K562 (cell line): ENCODE results near the gene PTPRR. TPM values are rescaled to one million over a fixed set of nuclear protein-coding genes. Genes with fewer than 3 reads are reported as not detected.

Experiments
- BRD4 ChIP-seq: fragments of 200-600 bp; sonication (generic); IDR thresholded peaks from 2 replicates; pipeline ENCODE4 v1.6.1; 2017; ENCODE audit warnings: inconsistent platforms
- FOXP1 ChIP-seq: sonication (generic); formaldehyde crosslinking; IDR thresholded peaks from 2 replicates; pipeline ENCODE4 v1.8.0; 2022; ENCODE audit warnings: mild to moderate bottlenecking, missing genetic modification reagents
- KHSRP ChIP-seq: fragments of 450-650 bp; IDR thresholded peaks from 2 replicates; pipeline ENCODE4 v1.6.1; 2017
- MBD2 ChIP-seq: sonication (generic); IDR thresholded peaks from 2 replicates; pipeline ENCODE4 v1.6.1; 2016; ENCODE audit warnings: low read depth, borderline replicate concordance
- PPARD ChIP-seq: fragments of 250-450 bp; sonication (Bioruptor Pico); IDR thresholded peaks from 2 replicates; pipeline ENCODE4 v1.8.0; 2022; ENCODE audit warnings: inconsistent platforms, mild to moderate bottlenecking, moderate library complexity
- SMARCA4 ChIP-seq: fragments of 450-650 bp; IDR thresholded peaks from 2 replicates; pipeline ENCODE4 v1.6.1; 2016
- U2AF1 ChIP-seq: fragments of 200-400 bp; formaldehyde crosslinking; optimal IDR thresholded peaks from 2 replicates; pipeline ENCODE3; 2017; ENCODE audit warnings: mild to moderate bottlenecking, low read depth, low read length, moderate library complexity
- ZNF785 ChIP-seq: fragments of 250-450 bp; sonication (Bioruptor Pico); IDR thresholded peaks from 2 replicates; pipeline ENCODE4 v1.4.0; 2020; ENCODE audit warnings: mild to moderate bottlenecking
- polyA plus RNA-seq, 8 experiments: library from polyadenylated mRNA; depleted of rRNA in 4 of 8; stranded (reverse) in 5 of 8; unstranded in 3 of 8; fragments of >200 nt; fragmentation: Nextera tagmentation in 2 of 8; fragmentation: Illumina TruSeq in 1 of 8; extraction: Ambion mirVana in 2 of 8; extraction: Trizol in 1 of 8; gene quantifications; 2 replicates each; pipeline versions ENCODE4 v1.2.1 to v1.2.3, GENCODE V29; 2011 to 2014; ENCODE audit warnings: inconsistent platforms in 1 of 8, missing spikeins in 1 of 8
- total RNA-seq, 7 experiments: library from RNA; depleted of rRNA in 6 of 7; stranded (reverse); fragments of >200 nt in 6 of 7; fragmentation: Illumina TruSeq in 2 of 7; extraction: Trizol in 2 of 7; gene quantifications; 2 replicates each; pipeline versions ENCODE4 v1.2.1 to v1.2.3, GENCODE V29; 2011 to 2021; ENCODE audit warnings: low replicate concordance in 1 of 7
- TF ChIP-seq, protein P1 (sequence below): fragments of 200-800 bp; sonication (Bioruptor generic); IDR thresholded peaks from 2 replicates; pipeline ENCODE4 v1.6.1; 2016; ENCODE audit warnings: missing genetic modification characterization, missing compliant biosample characterization
- TF ChIP-seq, protein P2 (sequence below): sonication (generic); formaldehyde crosslinking; IDR thresholded peaks from 2 replicates; pipeline ENCODE4 v1.4.0; 2020; ENCODE audit warnings: mild to moderate bottlenecking, missing genetic modification reagents
- TF ChIP-seq, protein P3 (sequence below), 3 experiments: fragments of 200-800 bp in 1 of 3; fragments of 250-450 bp in 1 of 3; fragments of 450-650 bp in 1 of 3; sonication (Bioruptor Pico) in 1 of 3; sonication (Bioruptor generic) in 1 of 3; formaldehyde crosslinking in 1 of 3; IDR thresholded peaks; 2 replicates each; pipeline versions ENCODE4 v1.6.1 to v1.8.0; 2016 to 2022; ENCODE audit warnings: mild to moderate bottlenecking in 2 of 3, missing genetic modification characterization in 2 of 3, missing compliant biosample characterization in 1 of 3, moderate library complexity in 1 of 3
- TF ChIP-seq, protein P4 (sequence below): sonication (generic); formaldehyde crosslinking; IDR thresholded peaks from 2 replicates; pipeline ENCODE4 v1.9.0; 2022; ENCODE audit warnings: mild to moderate bottlenecking, missing genetic modification reagents
- TF ChIP-seq, protein P5 (sequence below): fragments of 250-450 bp; sonication (Bioruptor Pico); IDR thresholded peaks from 2 replicates; pipeline ENCODE4 v1.4.0; 2020; ENCODE audit warnings: mild to moderate bottlenecking

The PTPRR gene
- total and polyA plus RNA-seq, 9 of the 15 experiments (the other 6 are each of a cell fraction or from before 2014, with no cell fraction given): 6.6 to 41.7 (median 12.3) TPM

DNA sequence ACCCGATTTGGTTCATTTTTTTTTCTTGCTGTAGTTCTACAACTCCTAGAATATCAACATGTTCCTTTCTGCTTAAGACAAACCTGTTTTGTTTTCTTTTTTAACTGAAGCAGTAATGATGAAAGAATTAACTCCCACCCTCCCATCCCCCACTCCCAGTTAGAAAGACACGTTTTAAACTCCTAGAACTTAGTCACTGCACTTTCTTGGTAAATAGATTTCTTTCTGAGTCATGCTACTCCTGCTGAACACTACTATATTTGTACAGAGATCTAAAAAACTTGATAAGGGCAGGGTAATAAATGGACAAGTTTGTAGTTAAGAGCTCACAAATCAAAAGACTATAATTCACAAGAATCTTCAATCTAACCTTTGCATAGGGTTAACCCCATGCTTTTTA lies 164.4 kb downstream of the PTPRR start (continued):
- TF ChIP-seq, protein P1, sequence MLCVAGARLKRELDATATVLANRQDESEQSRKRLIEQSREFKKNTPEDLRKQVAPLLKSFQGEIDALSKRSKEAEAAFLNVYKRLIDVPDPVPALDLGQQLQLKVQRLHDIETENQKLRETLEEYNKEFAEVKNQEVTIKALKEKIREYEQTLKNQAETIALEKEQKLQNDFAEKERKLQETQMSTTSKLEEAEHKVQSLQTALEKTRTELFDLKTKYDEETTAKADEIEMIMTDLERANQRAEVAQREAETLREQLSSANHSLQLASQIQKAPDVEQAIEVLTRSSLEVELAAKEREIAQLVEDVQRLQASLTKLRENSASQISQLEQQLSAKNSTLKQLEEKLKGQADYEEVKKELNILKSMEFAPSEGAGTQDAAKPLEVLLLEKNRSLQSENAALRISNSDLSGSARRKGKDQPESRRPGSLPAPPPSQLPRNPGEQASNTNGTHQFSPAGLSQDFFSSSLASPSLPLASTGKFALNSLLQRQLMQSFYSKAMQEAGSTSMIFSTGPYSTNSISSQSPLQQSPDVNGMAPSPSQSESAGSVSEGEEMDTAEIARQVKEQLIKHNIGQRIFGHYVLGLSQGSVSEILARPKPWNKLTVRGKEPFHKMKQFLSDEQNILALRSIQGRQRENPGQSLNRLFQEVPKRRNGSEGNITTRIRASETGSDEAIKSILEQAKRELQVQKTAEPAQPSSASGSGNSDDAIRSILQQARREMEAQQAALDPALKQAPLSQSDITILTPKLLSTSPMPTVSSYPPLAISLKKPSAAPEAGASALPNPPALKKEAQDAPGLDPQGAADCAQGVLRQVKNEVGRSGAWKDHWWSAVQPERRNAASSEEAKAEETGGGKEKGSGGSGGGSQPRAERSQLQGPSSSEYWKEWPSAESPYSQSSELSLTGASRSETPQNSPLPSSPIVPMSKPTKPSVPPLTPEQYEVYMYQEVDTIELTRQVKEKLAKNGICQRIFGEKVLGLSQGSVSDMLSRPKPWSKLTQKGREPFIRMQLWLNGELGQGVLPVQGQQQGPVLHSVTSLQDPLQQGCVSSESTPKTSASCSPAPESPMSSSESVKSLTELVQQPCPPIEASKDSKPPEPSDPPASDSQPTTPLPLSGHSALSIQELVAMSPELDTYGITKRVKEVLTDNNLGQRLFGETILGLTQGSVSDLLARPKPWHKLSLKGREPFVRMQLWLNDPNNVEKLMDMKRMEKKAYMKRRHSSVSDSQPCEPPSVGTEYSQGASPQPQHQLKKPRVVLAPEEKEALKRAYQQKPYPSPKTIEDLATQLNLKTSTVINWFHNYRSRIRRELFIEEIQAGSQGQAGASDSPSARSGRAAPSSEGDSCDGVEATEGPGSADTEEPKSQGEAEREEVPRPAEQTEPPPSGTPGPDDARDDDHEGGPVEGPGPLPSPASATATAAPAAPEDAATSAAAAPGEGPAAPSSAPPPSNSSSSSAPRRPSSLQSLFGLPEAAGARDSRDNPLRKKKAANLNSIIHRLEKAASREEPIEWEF (CRISPR knock-in tag): no peak
- TF ChIP-seq U2AF1: no peak
- no peak for TF ChIP-seq PPARD (CRISPR knock-in tag)
- TF ChIP-seq KHSRP: no peak
- TF ChIP-seq, protein P2, sequence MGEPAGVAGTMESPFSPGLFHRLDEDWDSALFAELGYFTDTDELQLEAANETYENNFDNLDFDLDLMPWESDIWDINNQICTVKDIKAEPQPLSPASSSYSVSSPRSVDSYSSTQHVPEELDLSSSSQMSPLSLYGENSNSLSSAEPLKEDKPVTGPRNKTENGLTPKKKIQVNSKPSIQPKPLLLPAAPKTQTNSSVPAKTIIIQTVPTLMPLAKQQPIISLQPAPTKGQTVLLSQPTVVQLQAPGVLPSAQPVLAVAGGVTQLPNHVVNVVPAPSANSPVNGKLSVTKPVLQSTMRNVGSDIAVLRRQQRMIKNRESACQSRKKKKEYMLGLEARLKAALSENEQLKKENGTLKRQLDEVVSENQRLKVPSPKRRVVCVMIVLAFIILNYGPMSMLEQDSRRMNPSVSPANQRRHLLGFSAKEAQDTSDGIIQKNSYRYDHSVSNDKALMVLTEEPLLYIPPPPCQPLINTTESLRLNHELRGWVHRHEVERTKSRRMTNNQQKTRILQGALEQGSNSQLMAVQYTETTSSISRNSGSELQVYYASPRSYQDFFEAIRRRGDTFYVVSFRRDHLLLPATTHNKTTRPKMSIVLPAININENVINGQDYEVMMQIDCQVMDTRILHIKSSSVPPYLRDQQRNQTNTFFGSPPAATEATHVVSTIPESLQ (CRISPR knock-in tag): no peak
- TF ChIP-seq, protein P3, sequence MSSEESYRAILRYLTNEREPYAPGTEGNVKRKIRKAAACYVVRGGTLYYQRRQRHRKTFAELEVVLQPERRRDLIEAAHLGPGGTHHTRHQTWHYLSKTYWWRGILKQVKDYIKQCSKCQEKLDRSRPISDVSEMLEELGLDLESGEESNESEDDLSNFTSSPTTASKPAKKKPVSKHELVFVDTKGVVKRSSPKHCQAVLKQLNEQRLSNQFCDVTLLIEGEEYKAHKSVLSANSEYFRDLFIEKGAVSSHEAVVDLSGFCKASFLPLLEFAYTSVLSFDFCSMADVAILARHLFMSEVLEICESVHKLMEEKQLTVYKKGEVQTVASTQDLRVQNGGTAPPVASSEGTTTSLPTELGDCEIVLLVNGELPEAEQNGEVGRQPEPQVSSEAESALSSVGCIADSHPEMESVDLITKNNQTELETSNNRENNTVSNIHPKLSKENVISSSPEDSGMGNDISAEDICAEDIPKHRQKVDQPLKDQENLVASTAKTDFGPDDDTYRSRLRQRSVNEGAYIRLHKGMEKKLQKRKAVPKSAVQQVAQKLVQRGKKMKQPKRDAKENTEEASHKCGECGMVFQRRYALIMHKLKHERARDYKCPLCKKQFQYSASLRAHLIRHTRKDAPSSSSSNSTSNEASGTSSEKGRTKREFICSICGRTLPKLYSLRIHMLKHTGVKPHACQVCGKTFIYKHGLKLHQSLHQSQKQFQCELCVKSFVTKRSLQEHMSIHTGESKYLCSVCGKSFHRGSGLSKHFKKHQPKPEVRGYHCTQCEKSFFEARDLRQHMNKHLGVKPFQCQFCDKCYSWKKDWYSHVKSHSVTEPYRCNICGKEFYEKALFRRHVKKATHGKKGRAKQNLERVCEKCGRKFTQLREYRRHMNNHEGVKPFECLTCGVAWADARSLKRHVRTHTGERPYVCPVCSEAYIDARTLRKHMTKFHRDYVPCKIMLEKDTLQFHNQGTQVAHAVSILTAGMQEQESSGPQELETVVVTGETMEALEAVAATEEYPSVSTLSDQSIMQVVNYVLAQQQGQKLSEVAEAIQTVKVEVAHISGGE (CRISPR knock-in tag; IDR thresholded peaks at IDR 0.05): no peak
- TF ChIP-seq ZNF785 (CRISPR knock-in tag): no peak
- TF ChIP-seq BRD4: no peak
- peak; percentile 83 for TF ChIP-seq SMARCA4
- TF ChIP-seq, protein P4, sequence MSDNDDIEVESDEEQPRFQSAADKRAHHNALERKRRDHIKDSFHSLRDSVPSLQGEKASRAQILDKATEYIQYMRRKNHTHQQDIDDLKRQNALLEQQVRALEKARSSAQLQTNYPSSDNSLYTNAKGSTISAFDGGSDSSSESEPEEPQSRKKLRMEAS (CRISPR knock-in tag): no peak
- TF ChIP-seq, protein P5, sequence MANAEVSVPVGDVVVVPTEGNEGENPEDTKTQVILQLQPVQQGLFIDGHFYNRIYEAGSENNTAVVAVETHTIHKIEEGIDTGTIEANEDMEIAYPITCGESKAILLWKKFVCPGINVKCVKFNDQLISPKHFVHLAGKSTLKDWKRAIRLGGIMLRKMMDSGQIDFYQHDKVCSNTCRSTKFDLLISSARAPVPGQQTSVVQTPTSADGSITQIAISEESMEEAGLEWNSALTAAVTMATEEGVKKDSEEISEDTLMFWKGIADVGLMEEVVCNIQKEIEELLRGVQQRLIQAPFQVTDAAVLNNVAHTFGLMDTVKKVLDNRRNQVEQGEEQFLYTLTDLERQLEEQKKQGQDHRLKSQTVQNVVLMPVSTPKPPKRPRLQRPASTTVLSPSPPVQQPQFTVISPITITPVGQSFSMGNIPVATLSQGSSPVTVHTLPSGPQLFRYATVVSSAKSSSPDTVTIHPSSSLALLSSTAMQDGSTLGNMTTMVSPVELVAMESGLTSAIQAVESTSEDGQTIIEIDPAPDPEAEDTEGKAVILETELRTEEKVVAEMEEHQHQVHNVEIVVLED: no peak
- TF ChIP-seq MBD2: no peak
- no peak for TF ChIP-seq FOXP1 (CRISPR knock-in tag)
